ENCODE data around the gene SALL1. TPM values are rescaled to one million over a fixed set of nuclear protein-coding genes. Genes with fewer than 3 reads are reported as not detected.

Gene SALL1
- polyA plus RNA-seq, 1 donor from 2014 or later: 0.22 TPM

DNA sequence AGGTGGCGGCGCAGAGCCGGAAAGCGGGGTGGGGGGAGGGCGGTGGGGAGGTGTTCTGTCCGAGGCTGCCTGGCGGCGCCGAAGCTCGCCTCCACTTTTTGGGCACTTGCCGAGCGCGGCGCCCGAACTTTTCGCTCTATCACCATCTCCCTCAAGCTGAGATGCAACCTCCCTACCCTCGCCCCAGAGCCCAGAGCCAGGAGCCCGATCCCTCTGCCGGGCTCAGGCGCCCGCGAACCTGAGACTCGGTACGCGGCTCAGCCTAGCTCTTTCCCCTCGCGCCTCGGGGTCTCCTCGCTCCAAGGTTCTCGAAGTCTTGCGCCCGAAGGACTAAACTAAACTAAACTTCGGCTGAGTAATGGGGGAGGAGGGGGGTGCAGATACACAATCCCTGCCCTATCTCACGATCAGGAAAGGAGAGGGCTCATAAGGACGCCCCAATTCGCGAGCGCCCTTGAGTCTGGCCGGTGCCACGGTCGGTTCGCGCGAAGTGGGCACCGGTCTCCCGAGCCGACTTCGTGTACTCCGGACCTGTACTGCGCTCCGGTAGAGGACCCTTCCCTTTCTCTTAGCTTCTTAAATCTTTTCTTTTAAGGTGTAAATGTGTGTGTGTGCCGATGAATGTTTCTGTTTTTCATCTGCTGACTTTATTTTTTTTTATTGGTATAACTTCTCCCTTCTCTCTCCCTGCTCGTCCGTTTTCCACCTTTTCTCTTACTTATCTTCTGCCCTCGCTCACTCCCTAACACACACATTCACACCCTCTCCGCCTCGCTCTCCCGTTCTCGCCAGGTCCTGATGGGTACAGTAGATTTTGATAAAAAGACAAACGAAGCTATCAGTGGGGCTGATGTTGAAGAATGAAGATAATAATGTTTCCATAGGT, 1.9 kb upstream of the SALL1 start:
- H3K4me3 ChIP-seq (ENCODE audit: low read length): peak overlapping the region; percentile 78
- no peaks in the 10 kb centered on the region for H3K9me3 ChIP-seq (ENCODE audit: low read length)
- no peaks in the 10 kb centered on the region for H3K9me2 ChIP-seq (ENCODE audit: insufficient read depth, low read length)
- H3K9ac ChIP-seq (ENCODE audit: low read length): no peak overlapping the region
- no peaks in the 10 kb centered on the region for H3F3A ChIP-seq (ENCODE audit: insufficient read depth, low read length, poor library complexity, severe bottlenecking)
- H3K27ac ChIP-seq (ENCODE audit: low read length): no peak overlapping the region
- H3K27me3 ChIP-seq (ENCODE audit: insufficient read depth, low read depth, low read length): peaks cover 87% of the 10 kb centered on the region
- H4K20me1 ChIP-seq (ENCODE audit: insufficient read depth): no peaks in the 10 kb centered on the region
- TF ChIP-seq, protein P1, sequence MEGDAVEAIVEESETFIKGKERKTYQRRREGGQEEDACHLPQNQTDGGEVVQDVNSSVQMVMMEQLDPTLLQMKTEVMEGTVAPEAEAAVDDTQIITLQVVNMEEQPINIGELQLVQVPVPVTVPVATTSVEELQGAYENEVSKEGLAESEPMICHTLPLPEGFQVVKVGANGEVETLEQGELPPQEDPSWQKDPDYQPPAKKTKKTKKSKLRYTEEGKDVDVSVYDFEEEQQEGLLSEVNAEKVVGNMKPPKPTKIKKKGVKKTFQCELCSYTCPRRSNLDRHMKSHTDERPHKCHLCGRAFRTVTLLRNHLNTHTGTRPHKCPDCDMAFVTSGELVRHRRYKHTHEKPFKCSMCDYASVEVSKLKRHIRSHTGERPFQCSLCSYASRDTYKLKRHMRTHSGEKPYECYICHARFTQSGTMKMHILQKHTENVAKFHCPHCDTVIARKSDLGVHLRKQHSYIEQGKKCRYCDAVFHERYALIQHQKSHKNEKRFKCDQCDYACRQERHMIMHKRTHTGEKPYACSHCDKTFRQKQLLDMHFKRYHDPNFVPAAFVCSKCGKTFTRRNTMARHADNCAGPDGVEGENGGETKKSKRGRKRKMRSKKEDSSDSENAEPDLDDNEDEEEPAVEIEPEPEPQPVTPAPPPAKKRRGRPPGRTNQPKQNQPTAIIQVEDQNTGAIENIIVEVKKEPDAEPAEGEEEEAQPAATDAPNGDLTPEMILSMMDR (IDR thresholded peaks at IDR 0.05; ENCODE audit: poor library complexity, severe bottlenecking): no peak
- peak; percentile 89 for TF ChIP-seq EZH2 (IDR thresholded peaks at IDR 0.05; ENCODE audit: borderline replicate concordance, insufficient read depth, low read length, poor library complexity, severe bottlenecking)
- no peaks in the 10 kb centered on the region for H3K36me3 ChIP-seq (ENCODE audit: insufficient read depth, low read length)
- H3K79me2 ChIP-seq (replicated peaks; ENCODE audit: insufficient read depth, low read length): peaks cover 31% of the 10 kb centered on the region
- no peak overlapping the region for H2AFZ ChIP-seq (ENCODE audit: low read depth, low read length)
- H3K4me2 ChIP-seq (ENCODE audit: low read length): no peak overlapping the region

DNA sequence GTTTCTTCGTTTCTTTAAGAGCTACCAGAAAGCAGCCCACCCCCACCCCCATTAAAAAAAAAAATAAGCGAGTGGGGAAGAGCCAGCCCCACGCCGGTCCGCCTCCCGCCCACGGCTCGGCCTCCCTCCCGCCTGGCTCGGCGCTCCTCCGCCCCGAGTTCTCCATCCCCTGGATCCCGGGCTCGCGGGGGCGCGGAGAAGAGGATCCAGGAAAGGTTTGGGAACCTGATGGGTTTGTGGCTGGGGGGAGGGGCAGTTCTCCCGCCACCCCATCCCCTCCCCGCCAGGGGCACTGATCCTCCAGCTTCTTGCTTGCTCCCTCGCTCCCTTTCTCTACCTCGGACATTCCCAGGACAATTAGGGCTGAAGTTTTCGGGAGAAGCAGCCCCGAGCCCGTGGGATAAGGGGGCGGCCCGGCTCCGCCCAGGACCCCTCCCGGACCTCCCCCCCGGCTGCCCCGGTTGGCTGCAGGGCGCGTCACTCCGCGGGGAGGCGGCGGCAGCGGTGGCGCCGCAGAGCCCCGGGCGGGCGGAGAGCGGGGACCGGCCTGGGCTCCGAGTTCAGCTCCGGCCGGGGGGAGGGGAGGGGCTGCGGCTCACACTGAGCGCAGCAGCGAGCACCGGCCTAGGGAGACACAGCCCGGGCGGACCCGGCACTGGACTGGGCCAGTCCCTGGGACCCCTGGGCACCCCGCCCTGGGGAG, 1.0 kb upstream of the SALL1 start:
- H3K27ac ChIP-seq (ENCODE audit: low read length): no peak overlapping the region
- peaks cover 39% of the 10 kb centered on the region for H3K79me2 ChIP-seq (replicated peaks; ENCODE audit: insufficient read depth, low read length)
- TF ChIP-seq MXI1 (conservative IDR thresholded peaks at IDR 0.05; ENCODE audit: poor library complexity, severe bottlenecking) (no peak), POLR2AphosphoS5 (IDR thresholded peaks at IDR 0.05) (peak; percentile 34), TAF1 (IDR thresholded peaks at IDR 0.05; ENCODE audit: low read depth) (no peak), RAD21 (conservative IDR thresholded peaks at IDR 0.05) (no peak), EZH2 (IDR thresholded peaks at IDR 0.05; ENCODE audit: borderline replicate concordance, insufficient read depth, low read length, poor library complexity, severe bottlenecking) (peak; percentile 33), SMC3 (conservative IDR thresholded peaks at IDR 0.05; ENCODE audit: poor library complexity) (no peak), EP300 (conservative IDR thresholded peaks at IDR 0.05; ENCODE audit: poor library complexity, severe bottlenecking) (no peak)
- TF ChIP-seq, protein P2, sequence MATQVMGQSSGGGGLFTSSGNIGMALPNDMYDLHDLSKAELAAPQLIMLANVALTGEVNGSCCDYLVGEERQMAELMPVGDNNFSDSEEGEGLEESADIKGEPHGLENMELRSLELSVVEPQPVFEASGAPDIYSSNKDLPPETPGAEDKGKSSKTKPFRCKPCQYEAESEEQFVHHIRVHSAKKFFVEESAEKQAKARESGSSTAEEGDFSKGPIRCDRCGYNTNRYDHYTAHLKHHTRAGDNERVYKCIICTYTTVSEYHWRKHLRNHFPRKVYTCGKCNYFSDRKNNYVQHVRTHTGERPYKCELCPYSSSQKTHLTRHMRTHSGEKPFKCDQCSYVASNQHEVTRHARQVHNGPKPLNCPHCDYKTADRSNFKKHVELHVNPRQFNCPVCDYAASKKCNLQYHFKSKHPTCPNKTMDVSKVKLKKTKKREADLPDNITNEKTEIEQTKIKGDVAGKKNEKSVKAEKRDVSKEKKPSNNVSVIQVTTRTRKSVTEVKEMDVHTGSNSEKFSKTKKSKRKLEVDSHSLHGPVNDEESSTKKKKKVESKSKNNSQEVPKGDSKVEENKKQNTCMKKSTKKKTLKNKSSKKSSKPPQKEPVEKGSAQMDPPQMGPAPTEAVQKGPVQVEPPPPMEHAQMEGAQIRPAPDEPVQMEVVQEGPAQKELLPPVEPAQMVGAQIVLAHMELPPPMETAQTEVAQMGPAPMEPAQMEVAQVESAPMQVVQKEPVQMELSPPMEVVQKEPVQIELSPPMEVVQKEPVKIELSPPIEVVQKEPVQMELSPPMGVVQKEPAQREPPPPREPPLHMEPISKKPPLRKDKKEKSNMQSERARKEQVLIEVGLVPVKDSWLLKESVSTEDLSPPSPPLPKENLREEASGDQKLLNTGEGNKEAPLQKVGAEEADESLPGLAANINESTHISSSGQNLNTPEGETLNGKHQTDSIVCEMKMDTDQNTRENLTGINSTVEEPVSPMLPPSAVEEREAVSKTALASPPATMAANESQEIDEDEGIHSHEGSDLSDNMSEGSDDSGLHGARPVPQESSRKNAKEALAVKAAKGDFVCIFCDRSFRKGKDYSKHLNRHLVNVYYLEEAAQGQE (IDR thresholded peaks at IDR 0.05; ENCODE audit: borderline replicate concordance): no peak
- TF ChIP-seq, protein P1 (IDR thresholded peaks at IDR 0.05; ENCODE audit: poor library complexity, severe bottlenecking): no peak
- H3K4me3 ChIP-seq (ENCODE audit: low read length): peak overlapping the region; percentile 78
- H3K4me2 ChIP-seq (ENCODE audit: low read length): peak overlapping the region; percentile 80
- H3K9ac ChIP-seq (ENCODE audit: low read length): peak overlapping the region; percentile 54
- H2AFZ ChIP-seq (ENCODE audit: low read depth, low read length): no peak overlapping the region
- no peaks in the 10 kb centered on the region for H3K9me2 ChIP-seq (ENCODE audit: insufficient read depth, low read length)
- peaks cover 79% of the 10 kb centered on the region for H3K27me3 ChIP-seq (ENCODE audit: insufficient read depth, low read depth, low read length)
- H3K36me3 ChIP-seq (ENCODE audit: insufficient read depth, low read length): no peaks in the 10 kb centered on the region
- H3K9me3 ChIP-seq (ENCODE audit: low read length): no peaks in the 10 kb centered on the region
- no peaks in the 10 kb centered on the region for H3F3A ChIP-seq (ENCODE audit: insufficient read depth, low read length, poor library complexity, severe bottlenecking)
- no peaks in the 10 kb centered on the region for H4K20me1 ChIP-seq (ENCODE audit: insufficient read depth)

All from neural cell (in vitro differentiated cells).